Cortex of kidney (tissue), 1 donor: Measurements from ENCODE around the gene SKIC2.
A peak's percentile ranks its signal among the peaks of the same experiment; 100 is the strongest.
"Not testable (repeated sequence)": the region's sequence is repeated elsewhere in the genome, so short reads cannot be mapped to it uniquely, and the experiment has no call there.

Experiments
- DNase-seq: peaks from one replicate; lab custom pipeline; 2025; lab: John Stamatoyannopoulos, UW

The SKIC2 gene

DNA sequence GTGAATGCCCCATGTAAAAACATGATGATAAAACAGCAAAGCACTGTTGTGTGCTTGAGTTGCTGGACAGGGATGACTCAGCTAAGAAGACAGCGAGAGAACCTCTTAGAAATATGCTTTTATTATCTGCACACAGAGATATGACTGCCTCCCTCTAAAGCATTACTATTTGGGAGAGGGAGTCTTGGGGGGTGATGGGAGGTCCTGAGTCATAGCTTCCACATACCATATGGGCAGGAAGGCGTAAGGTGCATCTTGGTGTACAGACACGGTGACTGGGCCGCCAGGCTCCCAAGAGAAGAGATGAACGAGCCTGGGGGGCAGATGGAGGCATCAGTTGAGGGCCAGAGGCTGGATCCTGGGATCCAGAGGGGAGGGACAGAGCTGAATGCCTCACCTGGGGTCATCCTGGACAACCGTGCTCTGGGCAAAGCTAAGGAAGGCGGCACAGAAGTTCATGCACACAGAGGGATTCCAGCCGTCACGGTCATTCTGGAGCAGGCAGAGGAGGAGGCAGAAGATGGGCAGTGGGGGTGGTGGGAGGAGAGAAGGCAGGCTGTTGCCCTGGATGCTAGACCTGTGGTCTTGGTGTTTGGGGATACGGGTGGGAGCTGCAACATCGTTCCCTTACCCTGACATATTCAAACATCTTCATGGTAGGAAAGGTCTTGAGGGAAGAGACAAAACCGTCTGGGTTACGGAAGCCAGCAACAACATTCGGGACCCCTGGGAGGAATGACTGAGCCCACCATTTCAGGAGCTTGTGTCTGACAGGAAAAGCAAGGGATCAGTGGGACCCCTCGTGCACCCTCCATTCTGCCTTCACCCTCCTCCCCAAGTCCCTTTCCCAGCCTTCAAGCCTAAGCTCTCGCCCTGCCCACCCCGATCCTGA, 11.0 kb downstream of the SKIC2 start:
- DNase-seq: no peak

DNA sequence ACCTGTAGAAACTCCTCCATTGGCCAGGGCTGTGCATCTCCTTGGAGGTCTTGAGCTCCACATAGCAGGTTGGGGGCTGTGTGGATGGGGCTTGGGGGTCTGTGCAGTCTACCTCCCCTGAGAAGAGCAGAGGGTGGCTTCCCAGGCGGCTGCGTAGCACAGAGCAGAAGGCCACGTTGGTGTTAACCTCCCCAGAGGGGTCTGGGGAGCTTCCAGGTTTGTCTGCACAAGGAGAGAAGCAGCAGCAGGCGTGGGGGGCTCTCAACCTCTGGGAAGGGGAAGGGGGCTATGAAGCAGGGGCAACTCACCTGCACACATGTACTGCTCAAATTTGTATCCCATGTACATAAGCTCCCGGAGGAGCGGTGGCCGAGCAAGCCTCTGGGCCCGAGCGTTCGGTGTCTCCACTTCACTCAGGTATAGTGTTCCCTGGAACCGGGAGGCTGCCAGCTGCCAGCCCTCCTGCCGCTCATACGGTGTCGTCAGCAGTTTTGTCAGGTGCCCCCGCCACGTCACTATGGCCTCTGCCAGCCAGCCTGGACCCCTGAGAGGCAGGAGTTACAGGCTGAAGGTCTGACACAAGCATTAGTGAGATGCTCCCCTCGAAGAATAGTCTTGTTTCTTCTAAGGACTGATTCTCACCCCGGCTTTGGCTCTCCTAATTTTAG, 11.8 kb downstream of the SKIC2 start:
- DNase-seq: no peak

DNA sequence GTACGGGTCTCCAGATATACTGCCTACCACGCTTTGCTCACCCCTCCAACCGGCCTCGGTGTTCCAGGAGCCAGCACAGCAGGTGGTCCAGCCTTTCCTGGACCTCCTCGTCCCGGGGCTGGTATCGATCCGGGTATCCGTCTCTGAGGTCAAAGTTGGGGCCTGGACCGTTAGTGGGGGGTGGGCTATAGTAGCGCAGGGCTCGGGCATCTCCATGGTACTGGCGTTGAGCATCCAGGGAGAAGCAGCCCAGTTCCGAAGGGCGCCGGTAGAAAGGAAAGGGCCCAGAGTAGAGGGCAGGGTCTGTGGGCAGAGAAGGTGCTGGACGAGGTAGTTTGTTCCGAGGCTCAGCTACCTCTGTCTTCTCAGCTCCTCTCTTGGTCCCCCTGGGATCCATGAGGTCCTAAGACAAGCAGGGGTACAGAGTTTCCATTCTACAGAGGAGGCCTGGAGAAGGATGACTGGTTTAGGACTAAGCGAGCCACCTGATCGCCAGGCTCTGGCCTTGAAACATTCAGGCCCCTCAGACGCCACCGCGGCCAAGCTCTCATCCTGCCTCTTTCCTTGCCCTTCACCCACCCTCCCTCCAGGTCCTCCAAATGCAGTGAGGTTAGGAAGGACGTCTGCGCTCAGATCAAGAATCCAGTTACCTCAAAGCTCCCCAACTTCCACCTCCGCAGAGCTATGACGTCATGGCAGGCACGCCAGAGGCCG, 12.5 kb downstream of the SKIC2 start:
- DNase-seq: no peak

DNA sequence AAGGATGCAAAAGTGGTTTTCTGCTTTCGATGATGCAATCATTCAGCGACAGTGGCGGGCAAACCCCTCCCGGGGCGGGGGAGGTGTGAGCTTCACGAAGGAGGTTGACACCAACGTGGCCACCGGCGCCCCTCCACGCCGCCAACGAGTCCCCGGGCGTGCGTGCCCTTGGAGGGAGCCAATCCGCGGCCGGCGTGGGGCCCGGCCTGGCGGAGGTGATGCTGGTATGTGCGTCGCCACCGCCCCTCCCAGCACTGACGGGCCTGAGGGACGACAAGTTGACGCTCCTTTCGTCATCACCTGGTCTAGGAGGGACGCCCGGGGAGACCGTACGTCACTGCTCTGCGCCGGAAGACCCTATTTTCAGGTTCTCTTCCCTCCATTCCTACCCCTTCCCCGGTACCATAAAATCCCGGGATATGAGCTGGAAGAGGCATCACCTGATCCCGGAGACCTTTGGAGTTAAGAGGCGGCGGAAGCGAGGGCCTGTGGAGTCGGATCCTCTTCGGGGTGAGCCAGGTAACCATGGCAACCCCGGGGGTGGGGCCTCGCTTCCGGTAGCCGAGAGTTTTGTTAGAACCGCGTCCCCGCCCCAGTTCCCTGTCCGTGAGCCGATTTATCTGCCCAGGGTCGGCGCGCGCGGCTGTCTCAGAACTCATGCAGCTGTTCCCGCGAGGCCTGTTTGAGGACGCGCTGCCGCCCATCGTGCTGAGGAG, 13.2 kb downstream of the SKIC2 start, which contains the start of gene DXO:
DXO (minus strand) TSS at position 146 of the 716 bp plus-strand sequence. CDS start 463 bp downstream, outside the sequence.
- DNase-seq: peak; percentile 96

DNA sequence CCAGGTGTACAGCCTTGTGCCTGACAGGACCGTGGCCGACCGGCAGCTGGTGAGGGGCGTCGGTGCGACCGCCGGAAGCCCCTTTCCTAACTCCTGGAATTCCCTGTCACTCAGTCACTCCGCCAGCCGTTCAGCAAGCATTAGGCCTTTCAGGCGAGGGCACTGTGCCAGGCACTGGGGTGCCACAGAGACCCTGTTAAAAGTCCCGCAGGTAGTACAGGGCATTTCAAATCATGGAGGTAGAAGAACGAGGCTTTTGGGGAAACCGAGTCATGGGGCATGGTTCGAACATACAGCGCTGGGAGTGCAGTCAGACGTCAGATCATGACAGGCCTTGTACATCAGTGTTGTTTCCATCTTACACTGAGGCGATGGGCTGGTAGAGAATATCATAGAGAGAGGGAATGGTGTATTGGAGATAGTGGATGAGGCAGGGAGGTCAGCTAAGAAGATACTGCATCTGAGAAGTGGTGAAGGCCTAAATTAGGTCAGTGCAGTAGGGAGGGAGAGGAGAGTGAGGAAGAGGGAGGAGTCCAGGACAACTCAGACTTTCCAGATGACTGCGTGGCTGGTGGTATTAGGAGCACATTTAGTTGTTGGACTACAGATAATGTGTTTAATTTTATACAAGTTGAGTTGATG, 13.9 kb downstream of the SKIC2 start:
- no peak for DNase-seq

DNA sequence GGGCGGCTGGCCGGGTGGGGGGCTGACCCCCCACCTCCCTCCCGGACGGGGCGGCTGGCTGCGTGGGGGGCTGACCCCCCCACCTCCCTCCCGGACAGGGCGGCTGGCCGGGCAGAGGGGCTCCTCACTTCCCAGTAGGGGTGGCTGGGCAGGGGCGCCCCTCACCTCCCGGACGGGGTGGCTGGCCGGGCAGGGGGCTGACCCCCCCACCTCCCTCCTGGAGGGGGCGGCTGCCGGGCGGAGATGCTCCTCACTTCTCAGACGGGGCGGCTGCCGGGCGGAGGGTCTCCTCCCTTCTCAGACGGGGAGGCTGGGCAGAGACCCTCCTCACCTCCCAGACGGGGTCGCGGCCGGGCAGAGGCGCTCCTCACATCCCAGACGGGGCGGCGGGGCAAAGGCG, 17.1 kb downstream of the SKIC2 start:
- DNase-seq: not testable (repeated sequence)

DNA sequence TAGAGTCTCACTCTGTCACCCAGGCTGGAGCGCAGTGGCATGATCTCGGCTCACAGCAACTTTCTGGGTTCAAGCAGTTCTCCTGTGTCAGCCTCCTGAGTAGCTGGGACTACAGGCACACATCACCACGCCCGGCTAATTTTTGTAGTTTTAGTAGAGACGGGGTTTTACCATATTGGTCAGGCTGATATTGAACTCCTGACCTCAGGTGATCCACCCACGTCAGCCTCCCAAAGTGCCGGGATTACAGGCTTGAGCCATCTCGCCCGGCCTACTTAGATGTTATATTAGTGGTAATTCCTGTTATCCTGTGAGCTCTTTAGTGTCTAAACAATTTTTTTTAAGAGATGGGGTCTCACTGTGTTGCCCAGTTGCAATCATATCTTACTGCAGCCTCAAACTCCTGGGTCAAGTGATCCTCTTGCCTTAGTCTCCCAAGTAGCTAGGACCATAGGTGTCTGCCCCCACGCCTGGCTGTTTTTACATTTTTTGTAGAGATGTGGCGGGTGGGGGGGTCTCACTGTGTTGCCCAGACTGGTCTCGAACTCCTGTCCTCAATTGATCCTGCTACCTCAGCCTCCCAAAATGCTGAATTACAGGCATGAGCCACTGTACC, 18.9 kb downstream of the SKIC2 start:
- DNase-seq: no peak

DNA sequence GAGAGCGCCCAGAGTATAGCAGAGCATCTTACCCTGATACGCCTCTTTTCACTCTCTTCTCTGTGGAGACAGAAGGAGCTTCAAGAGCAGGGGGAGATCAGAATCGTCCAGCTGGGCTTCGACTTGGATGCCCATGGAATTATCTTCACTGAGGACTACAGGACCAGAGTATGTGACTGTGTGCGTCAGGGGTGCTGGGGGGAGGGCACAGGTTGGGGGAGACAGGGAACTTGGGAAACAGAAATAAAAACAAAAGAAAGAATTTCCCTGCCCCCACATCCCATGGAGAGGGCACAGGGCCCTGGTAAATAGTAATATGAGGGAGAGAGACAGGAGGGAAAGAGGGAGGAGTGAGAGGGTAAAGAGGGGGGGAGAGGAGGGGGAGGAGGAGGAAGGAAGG, 19.9 kb downstream of the SKIC2 start:
- DNase-seq: no peak

DNA sequence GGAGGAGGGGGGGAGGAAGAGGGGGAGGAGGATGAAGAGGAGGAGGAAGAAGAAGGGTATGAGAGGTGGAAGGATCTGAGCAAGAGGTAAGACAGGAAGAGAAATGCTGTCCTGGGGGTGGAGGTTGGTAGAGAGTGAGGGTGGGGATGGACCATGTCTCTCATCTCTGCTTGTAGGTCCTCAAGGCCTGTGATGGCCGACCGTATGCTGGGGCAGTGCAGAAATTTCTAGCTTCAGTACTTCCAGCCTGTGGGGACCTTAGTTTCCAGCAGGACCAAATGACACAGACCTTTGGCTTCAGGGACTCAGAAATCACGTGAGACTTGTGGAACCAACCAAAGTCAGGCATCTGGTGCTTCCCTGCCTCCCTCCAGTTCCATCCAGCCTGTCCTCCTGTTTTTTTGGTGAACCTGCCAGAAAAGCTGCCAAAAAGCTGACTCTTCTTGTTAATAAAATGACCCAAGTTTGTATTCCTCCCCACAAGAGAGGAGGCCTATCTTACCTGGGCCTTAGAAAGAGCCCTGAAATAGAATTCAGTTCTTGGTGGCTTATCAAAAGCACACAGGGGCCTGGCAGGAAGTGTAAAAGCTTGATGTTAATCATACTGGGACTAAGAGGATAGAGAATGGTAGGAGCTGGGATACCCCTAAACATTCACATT, 20.4 kb downstream of the SKIC2 start:
- DNase-seq: no peak

DNA sequence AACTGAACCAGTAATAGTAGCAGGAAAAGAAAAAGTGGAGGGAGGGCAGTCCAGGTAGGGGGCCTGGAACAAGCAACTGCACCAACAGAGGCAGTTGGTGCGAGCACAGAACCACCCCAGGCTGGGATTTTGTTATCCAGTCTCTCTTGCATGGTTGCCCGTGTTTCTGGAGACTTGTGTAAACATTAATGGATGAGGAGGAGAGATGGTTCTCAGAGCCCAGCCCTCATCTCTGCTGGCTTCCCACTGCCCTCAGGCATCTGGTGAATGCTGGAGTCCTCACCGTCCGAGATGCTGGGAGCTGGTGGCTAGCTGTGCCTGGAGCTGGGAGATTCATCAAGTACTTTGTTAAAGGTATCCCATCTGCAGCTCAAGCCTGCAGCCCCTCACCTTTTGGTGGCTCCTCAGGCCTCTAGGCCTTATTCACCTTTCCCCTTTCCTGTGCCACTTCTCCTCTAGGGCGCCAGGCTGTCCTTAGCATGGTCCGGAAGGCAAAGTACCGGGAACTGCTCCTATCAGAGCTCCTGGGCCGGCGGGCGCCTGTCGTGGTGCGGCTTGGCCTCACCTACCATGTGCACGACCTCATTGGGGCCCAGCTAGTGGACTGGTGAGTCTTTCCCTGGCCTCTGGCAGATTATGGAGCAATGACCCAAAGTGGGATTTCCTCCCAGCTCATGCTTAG, 21.4 kb downstream of the SKIC2 start:
- DNase-seq: not testable (repeated sequence)

DNA sequence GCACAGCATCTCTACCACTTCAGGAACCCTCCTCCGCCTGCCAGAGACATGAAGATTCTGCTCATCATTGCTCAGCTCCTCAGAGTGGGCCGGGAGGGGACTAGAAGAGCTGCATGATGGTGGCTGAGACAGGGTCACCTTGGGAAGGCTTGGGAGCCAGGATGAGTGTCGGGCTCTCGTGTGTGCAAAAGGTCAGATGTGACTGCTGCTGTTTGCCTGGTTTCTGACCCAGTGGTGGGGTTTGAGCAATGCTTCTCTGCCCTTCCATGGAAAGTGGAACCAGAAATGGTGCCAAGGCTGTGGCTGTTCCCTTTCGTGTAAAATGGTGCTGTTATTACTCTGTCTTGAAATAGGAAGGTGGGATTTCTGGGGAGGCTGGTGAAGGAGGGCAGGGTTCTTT, 22.0 kb downstream of the SKIC2 start:
- DNase-seq: not testable (repeated sequence)

DNA sequence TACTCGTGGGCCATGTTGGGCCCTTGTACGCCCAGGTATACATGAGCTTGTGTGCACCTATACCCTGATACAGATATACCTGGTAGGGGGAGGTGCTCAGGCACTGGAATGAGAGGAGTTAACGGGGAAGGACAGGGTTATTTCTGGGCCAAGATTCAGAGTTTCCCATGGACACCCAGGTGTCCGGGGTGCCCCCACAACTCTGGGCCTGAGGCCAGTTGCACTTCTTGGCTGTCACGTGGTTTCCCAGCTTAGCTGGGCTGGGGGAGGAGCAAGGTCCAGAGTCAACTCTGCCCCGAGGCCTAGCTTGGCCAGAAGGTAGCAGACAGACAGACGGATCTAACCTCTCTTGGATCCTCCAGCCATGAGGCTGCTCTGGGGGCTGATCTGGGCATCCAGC, 22.8 kb downstream of the SKIC2 start, which contains the start of gene C4A:
C4A (plus strand) TSS at position 314 of the 400 bp plus-strand sequence; CDS start at position 365, 51 bp downstream.
- not testable (repeated sequence) for DNase-seq

DNA sequence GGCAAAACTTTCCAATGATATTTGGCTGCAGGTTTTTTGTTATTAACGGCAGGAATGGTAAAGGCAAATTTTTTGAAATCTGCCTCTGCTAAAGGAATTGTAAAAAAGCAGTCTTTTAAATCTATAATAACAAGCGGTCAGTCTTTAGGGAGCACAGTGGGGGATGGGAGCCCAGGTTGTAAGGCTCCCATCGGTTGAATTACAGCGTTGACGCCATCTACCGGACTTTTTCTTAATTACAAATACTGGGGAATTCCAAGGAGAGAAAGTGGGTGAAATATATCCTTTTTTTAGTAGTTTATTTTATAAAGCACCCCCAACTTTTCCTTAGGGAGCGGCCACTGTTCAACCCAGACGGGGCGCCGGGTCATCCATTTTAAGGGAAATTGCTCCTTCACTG, 30.4 kb downstream of the SKIC2 start:
- not testable (repeated sequence) for DNase-seq

DNA sequence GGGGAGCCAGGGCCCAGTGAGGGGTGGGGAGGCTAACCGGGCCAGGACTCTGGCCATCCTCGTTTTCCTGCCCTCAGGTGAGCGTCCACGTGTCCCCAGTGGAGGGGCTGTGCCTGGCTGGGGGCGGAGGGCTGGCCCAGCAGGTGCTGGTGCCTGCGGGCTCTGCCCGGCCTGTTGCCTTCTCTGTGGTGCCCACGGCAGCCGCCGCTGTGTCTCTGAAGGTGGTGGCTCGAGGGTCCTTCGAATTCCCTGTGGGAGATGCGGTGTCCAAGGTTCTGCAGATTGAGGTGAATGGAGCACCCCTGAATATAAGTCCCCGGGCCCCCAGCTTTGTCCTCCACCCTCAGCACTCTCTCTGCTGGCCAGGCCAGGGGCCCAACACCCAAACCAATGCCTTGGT, 35.4 kb downstream of the SKIC2 start:
- not testable (repeated sequence) for DNase-seq

DNA sequence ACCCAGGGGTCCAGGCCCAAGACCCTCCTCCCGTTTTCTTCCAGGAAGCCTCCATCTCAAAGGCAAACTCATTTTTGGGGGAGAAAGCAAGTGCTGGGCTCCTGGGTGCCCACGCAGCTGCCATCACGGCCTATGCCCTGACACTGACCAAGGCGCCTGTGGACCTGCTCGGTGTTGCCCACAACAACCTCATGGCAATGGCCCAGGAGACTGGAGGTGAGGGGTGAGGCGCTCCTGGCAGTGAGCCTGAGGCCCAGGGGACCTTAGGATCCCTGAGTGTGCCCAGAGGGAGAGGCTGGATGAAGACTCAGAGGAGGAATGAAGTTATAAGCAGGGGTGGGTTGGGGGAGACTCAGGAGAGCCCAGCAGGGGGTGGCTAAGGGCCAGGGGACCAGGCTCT, 37.4 kb downstream of the SKIC2 start:
- DNase-seq: not testable (repeated sequence)

DNA sequence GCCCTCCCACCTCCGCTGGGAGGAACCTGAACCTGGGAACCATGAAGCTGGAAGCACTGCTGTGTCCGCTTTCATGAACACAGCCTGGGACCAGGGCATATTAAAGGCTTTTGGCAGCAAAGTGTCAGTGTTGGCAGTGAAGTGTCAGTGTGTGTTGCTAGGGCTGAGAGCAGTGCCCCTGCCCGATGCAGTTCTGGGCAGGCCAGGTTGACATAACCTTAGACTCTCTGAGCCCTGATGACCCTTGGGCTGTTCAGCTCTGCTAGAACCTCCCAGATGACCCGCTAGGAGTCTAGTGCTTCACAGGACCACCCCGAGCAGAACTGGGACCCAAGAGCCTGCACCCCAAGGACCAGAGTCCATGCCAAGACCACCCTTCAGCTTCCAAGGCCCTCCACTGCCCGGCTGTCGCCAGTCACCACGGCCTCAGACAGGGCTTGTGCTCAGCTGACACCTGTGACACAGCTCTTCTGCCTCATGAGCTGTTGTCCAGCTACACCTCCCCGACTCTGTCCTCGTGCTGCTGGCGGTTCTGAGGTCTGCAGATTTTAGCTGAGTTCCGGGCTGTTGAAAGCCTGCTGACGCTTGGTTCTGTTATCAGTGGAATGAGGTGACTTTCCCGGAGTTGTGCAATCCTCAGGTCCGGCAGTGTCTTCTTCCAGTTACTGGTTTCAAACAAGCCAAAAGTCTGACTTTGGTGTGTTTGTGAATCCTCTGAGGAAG, 43.7 kb downstream of the SKIC2 start:
- DNase-seq: not testable (repeated sequence)

DNA sequence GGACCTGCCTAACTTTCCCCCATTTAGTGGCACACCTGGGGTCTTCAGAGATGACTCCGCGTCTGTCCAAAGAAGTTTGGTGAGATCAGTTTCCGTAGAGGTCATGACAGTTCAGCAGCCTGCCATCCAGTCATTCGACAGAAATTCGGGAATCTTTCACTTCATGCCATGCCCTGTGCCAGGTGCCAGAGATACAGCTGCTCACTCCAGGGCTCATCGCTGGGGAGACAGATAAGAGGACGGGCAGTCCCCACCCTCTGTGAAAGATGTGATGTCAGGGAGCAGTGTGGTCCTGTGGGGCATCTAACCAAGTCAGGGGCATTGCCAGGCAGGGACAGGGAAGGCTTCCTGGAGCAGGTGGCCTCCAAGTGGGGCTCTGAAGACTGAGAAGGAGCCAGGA, 44.3 kb downstream of the SKIC2 start:
- not testable (repeated sequence) for DNase-seq

DNA sequence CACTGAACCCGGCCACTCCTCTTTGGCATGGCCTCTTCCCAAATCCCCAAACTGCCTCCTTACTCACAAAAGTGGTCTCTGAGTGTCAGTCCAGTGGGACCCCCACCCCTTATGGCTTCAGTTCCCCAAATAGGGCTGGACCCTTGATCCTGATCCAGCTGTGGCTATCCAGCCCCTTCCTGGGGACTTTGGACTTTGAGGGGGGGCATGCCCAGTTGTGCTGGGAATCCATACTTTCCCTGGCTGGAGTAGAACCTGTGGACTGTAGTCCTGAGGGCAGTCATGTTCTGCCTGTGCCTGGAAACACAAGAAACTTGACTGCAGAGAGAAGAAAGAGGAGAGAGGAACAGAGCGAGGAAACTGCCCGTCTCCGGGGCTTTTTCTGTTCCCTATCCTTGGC, 45.4 kb downstream of the SKIC2 start:
- not testable (repeated sequence) for DNase-seq
